Measurements from ENCODE around the gene GRAMD1B.

Gene GRAMD1B

DNA sequence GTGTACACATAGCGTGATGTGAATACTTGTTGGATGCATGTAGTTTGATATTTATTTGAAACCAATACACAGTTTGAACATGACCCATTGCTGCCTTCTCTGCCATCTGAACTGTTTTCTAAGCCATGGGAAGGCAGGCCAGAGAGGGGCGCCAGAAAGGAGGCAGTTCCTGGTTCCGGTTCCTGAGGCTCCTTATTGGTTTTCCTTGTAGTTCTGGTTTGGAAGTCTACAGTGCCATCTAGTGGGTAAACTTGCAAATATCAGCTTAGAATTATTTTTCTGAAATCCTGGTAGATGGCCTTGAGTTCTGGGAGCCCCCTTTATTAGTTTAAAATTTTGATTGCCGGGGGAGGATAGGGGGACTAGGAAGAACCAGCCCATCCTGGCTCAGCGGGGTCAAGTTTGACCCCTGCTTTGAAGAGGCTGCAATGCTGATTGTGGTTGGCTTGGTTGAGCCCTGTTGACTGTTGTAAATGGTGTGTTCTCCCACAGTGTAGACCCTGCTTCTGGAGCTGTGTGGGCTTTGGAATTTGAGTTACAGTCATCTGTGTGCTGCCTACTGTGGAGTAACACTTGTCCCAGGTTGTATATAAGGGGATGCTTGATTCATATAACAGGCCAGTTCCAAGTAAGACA lies 48.4 kb downstream of the GRAMD1B start:
- peak; percentile 54 for DNase-seq

DNA sequence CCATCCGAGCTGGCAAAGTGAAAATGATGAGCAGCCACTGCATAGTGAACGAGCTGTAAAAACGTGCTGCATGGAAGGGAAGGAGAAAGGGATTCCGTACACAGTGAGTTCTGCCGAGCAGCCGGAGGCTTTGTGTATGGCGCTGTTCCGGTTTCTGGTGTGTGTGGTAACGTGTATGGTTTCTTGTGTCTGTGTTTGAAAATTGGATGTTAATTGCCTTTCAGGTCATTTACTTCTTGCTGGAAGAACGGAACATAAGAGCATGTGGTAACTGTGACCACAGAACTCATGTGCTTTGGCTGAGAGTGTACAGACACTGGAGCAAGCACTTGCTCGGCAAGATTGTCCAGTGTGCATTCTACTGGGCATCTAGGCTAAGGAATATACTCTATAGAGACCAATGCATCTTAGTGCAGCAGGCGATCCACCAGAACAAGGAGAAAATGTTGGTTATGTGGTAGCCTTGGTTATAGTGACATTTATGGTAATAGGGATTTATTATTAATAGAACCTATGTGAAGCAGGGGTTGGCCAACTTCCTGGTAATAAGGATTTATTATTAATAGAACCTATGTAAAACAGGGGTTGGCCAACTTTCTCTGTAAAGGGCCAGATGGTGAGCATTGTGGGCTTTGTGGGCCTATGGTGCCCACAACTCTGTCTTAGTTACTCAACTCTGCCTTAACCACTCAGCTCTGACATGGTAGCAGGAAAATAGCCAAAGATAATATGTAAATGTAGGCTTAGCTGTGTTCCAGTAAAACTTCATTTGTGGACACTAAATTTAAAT lies 49.2 kb downstream of the GRAMD1B start:
- no peak for DNase-seq

DNA sequence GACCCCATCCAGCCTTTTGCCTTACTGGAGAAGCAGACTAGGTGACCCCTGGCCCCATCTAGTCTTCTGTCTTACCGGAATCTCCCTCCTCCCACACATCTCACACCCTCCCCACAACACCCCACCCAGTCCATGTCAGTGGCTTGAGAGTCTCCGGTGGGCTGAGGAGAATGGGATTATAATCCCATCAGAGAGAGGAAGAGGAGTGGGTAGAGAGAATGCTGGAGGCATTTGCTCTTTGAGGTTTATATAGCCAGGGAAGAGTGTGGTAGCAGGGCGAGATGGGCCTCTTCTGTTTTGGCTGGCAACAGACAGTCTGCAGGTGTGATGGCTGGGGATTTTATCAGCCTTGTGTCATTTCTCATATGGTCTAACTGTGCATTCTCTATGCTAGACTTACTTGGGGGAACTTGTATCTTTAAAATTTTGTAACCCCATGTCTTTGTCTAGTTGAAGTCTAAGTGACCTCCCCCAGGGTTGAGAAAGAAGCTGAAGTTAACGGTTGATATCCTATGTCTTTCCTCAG lies 50.3 kb downstream of the GRAMD1B start:
- no peak for DNase-seq

DNA sequence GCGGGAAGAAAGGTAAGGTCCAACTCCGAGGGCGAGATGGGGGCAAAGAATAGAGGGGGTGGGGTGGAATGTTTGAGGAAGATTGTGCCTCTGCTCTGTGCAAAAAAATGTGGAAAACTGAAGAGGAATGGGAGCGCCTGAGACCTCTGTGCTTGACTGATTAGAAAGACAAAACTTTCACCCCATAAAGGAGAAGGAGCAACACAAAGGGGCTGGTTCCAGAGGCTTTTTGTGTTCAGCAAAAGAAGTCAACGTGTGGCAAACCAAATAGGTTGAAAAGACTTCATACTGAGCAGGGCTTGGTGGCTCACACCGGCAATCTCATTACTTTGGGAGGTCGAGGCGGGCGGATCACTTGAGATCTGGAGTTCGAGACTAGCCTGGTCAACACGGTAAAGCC lies 50.8 kb downstream of the GRAMD1B start:
- no peak for DNase-seq

DNA sequence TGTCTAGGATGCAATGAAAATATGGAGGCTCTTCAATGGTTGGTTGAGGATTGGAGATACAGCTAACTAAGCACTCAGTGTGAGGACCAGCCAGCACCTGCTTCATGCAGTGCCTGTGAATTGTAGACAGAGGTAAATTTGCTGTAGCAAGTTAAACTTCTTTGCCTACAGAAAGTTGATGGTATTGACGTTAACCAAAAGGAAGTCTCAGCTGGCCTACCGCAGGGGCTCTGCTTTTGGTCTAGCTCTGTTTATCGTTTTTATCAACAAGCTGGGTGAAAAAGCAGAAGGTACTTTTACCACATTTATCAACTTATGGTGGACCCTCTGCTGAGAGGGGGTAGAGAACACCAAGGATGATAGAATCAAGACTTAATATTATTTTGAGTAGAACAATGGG lies 51.6 kb downstream of the GRAMD1B start:
- DNase-seq = no peak

DNA sequence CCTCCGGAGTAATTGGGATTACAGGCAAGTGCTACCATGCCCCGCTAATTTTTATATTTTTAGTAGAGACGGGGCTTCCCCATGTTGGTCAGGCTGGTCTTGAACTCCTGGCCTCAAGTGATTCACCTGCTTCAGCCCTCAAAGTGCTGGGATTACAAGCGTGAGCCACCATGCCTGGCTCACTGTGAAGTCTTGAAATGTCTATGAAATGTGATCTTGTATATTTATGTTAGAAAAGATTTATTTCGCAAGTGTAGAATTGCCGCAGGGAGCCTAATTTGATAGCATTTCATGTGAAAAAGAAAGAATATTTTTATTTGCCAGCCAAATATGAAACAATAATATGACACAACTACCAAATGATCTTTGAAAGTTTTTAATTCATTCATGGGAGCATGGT lies 52.1 kb downstream of the GRAMD1B start:
- no peak for DNase-seq

DNA sequence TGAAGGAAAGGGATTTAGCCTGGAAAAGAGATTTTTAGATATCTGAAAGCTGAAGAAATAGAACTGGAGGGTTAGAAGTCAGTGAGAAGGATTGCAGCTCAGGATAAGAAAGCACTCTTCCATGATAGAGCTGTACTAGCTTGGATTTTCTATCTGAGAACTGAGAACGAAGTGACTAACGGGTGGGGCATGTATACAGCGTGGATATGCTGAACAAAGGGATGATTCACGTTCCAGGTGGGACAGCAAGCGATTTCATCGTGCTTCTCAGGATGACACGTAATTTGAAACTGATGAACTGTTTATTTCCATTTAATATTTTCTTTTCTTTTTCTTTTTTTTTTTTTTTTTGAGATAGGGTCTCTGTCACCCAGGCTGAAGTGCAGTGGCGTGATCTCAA lies 53.0 kb downstream of the GRAMD1B start:
- DNase-seq = no peak

DNA sequence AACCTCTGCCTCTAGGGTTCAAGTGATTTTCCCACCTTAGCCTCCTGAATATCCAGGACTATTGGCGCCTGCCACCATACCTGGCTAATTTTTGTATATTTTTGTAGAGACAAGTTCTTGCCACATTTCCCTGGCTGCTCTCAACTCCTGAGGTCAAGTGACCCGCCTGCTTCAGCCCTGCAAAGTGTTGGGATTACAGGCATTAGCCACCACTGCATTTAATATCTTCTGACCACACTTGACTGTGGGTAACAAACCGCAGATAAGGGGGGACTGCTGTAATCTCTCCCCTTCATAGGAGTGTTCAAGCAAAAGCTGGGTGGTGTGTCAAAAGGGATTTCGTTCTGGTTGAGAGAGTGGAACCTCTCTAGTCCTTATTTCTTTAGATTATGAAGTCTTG lies 53.4 kb downstream of the GRAMD1B start:
- DNase-seq = no peak

DNA sequence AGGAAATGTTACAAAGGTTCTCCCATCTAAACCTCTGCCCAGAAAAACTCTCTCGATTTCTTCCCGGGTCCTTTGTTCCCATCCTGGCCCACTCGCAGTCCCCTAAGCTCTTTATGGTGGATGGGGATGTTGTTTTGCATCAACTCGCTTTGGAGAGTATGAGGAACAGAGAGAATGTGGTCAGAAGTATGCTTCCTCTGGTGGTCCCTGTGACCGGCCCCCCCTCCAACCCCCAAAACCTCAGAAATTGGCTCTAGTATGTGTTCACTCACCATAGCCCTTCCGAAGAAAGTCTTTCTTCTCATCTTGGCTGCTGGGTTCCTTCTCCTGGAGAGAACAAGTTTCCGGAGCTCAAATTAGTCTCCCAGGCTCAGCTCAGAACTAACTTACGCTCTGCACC lies 54.4 kb downstream of the GRAMD1B start:
- DNase-seq = no peak

DNA sequence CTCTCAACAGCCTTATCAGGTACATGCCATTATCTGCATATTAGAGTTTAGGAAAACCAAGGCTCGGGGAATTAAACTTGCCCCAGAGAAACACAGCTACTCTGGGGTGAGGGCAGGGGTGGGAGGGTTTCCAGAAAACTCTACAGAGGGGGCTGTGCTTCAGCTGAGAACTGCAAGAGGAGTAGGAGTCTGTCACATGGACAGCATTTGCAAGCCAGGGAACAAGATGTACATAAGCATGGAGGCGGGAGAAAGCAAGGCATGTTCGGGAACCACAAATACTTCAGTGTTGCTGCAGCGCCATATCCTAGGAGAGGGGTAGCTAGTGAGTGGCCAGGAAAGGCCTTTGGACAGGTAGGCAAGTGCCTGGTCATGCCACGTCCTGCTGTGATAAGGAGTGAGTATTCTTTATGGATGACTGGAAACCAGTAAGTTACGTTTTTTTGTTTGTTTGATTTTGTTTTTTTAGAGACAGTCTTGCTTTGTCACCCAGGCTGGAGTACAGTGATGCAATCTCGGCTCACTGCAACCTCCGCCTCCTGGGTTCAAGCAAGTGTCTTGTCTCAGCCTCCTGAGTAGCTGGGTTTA lies 57.2 kb downstream of the GRAMD1B start:
- no peak for DNase-seq

DNA sequence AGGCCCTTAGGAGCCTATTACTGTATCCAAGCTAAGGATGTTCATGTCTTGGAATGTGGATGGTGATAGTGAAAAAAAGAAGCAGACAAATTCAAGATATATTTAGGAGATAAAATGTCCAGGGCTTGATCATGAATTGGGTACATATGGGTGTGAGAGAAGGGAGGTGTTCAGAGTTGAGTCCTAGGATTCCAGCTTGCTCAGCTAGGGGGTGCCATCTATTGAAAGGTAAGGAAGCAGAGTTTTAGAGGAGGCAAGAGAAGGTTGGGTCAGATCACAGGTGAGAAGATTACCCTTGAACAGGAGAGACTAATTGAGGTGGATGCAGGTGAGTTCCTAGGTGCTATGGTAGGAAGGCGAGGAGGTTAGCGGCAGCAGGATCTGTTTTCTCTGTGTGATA lies 60.5 kb downstream of the GRAMD1B start:
- no peak for DNase-seq

DNA sequence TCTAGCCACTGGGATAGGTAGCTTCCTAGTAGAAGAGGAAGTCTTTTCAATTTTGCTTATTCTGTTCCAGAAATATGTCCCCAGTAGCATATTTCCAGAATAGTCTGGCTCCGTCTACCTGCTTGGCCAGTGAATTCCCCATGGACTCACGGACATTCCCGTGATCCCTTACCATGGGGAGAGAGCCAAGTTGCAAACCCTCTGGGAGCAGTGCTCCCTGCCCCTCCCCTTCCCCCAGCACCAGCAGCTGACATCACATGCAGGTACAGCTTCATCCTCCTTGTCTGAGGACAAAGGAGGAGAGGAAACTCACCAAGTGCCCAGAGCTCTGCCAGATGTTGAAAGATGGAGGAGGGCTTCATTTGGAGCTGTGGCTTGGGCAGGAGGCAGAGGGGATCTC lies 61.2 kb downstream of the GRAMD1B start:
- no peak for DNase-seq

DNA sequence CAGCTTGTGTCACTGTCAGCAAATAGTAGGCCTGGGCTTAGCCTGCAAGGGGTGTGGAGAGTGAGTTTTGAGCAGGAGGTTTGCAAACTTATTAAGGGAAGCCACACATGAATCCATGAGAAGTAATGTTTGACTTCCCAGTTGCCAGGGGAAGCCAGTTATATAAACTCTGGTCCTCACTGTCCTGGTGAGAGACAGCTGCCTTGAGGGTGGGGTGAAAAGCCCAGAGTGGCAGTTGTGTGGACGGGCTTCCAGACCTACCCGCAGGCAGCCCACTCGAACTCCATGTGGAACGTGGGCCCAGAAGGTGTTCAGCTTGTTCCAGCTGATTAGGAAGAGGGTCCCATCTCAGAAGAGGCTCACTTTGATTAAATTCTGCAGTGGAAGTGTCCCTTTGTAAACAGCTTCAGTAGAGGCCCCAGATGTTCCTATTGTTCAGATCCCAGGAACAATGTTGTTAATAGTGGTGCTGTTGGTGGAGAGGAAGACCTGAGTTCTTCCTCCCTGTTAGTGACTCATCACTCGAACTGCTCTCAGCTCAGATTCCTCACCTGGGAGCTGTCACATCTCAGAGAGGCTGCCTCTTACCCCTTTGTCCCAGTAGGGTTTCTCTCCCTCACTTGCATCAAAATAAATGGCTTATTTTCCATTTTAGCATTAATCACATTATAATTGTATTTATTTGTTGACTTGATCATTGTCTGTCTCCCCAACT lies 63.4 kb downstream of the GRAMD1B start:
- no peak for DNase-seq

DNA sequence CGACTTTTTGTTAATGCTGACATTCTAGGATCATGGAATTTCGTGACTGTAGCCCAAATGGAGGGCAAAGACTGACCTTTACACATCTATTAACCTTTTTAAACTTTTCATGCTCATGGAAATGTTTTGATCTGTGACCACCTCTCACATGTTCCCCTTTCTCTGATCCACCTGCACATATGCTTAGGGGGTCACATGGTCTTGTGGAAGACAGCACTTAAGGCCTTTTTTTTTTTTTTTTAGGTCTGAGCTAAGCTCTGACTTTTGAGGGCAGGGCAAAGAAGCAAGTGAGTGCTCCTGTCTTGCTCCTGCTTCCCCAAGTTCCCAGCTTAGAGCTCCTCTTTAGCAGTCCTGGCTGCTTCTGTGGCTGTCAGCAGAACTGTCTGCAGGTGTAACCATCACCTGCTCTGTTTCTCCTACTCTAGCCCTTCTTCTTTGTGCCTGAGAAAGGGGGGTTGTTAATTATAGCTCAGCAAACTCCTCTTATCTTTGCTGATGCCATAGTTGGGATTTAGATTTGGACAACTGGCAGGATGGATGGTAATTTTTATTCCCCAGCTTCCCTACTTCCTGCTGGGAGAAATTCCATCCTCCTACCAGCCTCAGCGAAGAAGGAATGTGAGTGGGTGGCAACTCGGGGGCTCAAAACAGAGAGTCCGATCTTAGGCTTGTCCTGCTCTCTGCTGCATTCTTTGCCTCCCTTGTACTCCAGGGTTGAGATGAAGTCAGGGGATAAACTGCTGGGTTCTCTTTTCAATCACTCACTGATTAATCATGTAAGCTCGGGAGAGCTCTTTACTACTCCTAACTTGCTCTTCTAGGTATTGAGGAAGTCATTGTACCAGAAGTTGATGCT lies 64.4 kb downstream of the GRAMD1B start:
- DNase-seq = no peak

DNA sequence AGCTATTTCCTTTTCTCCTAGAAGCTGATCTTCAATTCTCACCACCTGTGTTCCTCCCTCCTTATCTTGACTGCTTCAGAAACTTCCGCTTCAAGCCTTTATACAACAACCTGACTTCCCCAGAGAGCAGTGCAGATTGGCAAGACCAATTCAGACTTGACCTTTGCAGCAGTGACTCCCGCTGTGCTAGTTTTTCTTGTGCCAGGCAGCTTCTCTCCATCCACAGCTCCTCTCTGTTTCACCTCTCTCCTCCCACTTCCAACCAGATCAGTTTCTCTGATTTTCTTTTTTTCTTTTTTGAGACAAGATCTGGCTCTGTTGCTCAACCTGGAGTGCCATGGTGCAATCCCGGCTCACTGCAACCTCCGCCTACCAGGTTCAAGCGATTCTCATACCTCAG lies 74.3 kb downstream of the GRAMD1B start:
- DNase-seq = no peak

DNA sequence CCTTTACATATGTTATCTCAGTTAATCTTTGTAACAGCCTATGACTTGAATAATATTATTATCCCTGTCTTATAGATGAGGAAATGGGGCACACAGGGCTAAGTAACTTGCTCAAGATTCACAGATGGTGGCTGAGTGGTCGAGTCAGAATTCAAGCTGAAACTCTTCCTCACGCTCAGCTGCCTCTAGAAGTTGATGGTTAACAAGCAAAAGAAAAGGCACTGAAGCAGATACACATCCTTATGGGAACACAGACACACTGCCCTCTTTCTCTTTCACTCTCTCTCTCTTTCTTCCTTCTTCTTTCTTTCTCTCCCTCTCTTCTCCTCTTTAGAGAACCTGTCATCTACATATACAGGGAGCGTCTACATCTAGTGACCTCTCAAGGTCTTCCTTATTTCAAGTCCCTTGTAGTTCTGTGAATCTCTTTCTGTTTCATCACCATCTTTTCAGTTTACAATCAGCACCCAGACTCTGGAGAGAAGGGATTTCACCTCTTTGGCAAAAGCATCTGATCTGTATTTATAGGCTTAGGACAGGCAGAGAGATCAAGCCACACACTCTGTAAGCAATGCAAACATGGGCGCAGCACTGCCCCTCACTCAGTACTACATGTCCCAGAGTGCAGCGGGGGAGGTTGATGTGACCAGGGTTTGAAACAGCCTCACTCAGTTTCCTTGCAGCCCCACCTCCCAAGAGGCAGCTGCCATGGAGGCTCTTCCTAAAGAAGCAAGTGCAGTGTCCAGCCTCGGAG lies 75.7 kb downstream of the GRAMD1B start:
- no peak for DNase-seq

DNA sequence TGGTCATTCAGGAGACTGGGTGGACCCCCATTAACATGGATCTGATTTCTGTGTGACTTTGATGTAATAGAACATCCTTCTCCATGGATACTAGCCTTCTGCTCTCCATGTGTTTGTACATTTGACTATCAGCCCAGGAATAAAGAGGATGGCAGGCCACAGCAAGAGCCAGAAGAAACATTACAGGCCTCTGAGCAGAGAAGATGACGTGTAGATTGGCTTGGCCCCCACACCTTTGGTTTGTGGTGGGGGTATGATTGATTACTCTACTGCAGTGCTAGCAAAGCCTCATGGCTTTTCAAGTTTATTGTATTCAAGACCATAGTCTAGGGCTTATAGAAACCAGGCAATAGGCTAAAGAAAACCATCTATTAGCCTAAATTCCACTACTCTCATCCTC lies 77.0 kb downstream of the GRAMD1B start:
- no peak for DNase-seq

DNA sequence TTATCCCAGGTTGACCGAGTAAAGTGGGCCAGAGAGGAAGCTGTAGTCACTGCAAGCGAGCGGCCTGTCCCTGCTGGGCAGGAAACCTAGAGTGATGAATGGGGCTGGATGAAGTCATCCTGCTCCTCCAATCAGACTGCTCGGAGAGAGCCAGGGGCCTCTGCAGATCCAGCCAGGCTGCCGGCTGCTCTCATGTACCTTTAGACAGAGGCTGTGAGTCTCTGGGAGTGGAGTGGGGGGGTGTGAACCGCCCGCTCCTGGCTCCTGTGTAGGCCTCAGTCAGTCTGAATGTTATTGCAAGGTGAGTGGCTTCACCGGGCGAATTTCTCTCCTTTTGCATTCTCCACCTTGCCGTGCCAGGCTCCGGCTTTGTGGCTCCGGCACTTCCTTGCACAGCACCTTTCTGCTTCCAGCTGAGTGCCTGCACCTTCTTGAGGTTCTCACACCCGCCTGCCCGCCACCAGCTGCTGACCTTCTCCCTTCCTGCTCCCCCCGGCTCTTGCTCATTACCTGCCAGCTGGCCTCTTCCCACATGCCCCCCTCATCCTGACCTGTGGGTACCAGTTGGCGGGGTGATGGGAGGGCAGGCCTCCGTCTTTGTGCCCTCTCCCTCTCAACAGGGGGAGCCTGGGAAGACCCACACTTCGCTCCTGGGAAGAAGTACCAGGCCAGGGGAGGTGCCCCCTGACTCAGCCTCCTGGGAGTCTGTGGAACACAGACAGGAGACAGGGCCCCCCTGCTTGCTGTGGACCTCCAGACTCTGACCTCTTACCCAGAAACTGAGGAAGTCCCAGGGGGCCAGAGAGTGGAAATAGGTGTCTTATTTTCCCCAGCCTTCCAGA lies 79.9 kb downstream of the GRAMD1B start:
- no peak for DNase-seq

DNA sequence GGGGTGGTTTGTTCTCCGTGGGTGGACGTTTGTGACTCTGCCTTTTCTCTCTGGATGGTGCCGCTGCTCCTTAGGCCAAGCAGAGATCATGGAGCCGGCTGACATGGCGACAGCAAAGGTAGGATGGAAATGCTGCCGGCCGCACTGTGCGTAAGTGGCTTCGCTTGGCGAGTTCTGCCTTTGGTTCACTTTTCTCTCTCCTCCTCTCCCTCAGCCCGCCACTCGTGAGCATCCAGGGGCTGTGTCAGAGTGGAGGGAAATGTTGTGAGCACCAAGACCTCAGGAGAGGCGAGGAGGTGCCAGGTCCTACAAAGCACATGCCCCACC lies 80.5 kb downstream of the GRAMD1B start:
- DNase-seq = no peak

DNA sequence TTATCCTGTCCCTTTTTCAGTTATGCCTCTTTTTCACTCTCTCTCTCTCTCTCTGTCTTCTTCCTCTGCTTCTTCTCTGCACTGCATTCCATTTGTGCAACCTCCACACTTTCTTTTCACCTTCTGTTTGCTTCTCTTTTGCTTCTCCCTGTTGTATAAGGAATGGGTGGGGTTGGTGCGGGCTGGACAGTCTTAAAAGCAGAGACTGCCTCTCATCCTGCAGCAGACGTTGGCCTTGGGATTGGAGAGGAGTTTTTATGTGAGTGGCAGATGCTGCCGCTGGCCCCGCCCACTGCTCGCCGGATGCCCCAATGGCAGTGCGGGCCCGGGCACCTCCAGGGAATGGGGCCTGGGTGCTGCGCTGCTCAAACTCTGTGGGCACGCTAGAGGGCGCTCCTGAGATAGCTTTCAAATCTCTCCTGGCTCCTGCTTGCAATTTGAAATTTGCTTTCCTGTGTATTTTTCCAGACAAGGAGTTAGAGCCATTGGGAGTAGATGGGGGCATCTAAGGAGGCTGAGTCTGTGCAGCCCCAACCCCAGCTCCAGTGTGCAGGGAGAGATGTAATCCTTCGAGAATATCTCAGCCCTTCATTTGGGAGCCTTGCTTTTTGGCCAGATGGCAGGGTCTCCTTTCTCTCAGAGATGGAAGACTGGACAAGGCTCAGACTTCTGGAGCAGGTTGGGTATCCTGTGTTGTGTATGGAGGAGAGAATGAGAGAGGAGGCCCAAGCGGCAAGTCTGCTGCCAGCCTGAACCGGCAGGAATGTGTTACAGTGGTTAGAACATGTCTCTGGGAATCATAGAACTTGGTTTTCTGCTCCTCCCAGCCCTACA lies 81.2 kb downstream of the GRAMD1B start:
- peak; percentile 62 for DNase-seq
